WERI-Rb-1 (cell line): Measurements from ENCODE around the gene PPP2R3B.

Experiments
- DNase-seq: peaks from one replicate; pipeline ENCODE4 v3.0.0-alpha.2; 2020
- H3K27ac ChIP-seq: fragments of 250-450 bp; sonication (Bioruptor Pico); 2 replicates; pipeline ENCODE4 v1.5.1; 2020; ENCODE audit warnings: mild to moderate bottlenecking, moderate library complexity
- H3K27me3 ChIP-seq: fragments of 250-450 bp; sonication (Bioruptor Pico); 2 replicates; pipeline ENCODE4 v1.5.1; 2021; ENCODE audit warnings: mild to moderate bottlenecking, low read depth, moderate library complexity; ENCODE audit not compliant: insufficient read depth, severe bottlenecking
- H3K36me3 ChIP-seq: fragments of 250-450 bp; sonication (Bioruptor Pico); 2 replicates; pipeline ENCODE4 v1.5.1; 2020; ENCODE audit warnings: mild to moderate bottlenecking, moderate library complexity
- H3K4me3 ChIP-seq: 2 replicates; pipeline ENCODE4 v1.5.1; 2011; ENCODE audit warnings: low read depth, mild to moderate bottlenecking, control low read depth, low read length
- H3K9me3 ChIP-seq: fragments of 250-450 bp; sonication (Bioruptor Pico); 2 replicates; pipeline ENCODE4 v1.5.1; 2021; ENCODE audit warnings: mild to moderate bottlenecking, moderate library complexity; ENCODE audit not compliant: severe bottlenecking
- TF ChIP-seq, protein P1 (sequence below): IDR thresholded peaks from 2 replicates; pipeline ENCODE4 v1.5.1; 2011; ENCODE audit warnings: low read depth, mild to moderate bottlenecking, control low read depth, inconsistent platforms, low read length

The PPP2R3B gene

DNA sequence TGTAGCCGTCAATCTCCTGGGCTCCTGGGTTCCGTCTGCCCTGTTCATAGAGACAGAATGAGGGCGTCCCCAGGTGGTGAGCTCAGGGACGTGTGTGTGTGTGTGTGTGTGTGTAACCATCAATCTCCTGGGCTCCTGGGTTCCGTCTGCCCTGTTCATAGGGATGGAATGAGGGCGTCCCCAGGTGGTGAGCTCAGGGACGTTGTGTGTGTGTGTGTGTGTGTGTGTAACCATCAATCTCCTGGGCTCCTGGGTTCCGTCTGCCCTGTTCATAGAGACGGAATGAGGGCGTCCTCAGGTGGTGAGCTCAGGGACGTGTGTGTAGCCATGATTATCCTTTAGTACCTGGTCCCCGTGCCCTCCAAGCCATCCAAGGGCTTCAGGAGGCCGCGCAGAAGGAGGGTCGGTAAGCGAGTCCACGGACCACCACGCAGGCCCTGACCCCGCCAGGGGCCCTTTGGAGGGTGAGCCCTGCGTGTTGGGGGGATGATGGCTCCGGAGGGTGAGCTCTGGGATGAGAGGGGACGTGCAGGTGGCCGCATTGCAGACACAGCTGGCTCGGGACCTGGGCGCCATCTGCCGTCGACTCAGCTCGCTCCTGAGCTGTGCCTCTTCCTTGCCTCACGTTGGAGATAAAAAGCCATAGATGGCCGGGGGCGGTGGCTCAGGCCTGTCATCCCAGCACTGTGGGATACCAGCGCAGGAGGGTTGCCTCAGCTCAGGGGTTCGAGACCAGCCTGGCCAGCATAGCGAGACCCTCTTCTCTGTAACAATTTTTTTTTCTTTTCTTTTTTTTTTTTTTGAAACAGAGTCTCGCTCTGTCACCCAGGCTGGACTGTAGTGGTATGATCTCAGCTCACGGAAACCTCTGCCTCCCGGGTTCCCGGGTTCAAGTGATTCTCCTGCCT, 62.7 kb downstream of the PPP2R3B start:
- peak overlapping the region; percentile 40 for H3K27ac ChIP-seq
- DNase-seq = peak; percentile 91
- no peaks in the 10 kb centered on the region for H3K9me3 ChIP-seq
- peak overlapping the region; percentile 34 for H3K4me3 ChIP-seq
- H3K36me3 ChIP-seq = no peaks in the 10 kb centered on the region
- no peaks in the 10 kb centered on the region for H3K27me3 ChIP-seq
- TF ChIP-seq, protein P1, sequence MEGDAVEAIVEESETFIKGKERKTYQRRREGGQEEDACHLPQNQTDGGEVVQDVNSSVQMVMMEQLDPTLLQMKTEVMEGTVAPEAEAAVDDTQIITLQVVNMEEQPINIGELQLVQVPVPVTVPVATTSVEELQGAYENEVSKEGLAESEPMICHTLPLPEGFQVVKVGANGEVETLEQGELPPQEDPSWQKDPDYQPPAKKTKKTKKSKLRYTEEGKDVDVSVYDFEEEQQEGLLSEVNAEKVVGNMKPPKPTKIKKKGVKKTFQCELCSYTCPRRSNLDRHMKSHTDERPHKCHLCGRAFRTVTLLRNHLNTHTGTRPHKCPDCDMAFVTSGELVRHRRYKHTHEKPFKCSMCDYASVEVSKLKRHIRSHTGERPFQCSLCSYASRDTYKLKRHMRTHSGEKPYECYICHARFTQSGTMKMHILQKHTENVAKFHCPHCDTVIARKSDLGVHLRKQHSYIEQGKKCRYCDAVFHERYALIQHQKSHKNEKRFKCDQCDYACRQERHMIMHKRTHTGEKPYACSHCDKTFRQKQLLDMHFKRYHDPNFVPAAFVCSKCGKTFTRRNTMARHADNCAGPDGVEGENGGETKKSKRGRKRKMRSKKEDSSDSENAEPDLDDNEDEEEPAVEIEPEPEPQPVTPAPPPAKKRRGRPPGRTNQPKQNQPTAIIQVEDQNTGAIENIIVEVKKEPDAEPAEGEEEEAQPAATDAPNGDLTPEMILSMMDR = peak; percentile 84

DNA sequence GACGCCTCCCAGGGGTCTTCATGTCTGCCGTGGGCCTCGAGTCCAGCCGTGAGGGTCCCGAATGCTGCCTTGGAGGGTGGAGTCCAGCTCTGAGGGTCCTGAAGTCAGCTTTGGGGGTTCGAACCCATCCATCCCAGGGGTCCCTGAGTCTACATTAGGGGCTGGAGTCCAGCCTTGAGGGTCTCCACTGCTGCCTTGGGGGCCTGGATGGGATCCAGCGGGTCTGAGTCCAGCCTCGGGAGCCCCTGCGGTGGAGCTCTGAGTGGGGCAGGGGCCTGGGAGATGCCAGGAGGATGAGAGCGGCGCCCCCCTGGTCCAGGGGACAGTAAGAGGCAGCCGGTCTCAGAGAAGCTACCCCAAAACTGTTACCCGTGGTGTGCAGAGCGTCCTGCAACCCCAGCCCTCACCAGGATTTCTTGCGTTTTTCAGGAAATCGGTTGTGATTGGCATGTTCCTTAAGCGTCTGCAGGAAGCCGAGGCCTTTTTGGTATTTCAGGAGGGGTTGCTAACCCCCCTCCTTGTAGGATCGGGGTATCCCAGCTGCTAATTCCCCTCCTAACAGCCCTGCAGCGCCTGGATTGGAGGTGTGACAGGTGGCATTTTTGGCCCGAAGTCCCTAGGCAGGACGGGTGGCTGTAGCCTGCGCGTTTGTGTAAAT, 66.5 kb downstream of the PPP2R3B start:
- Histone ChIP-seq H3K27ac (no peak overlapping the region), H3K36me3 (peaks cover 9% of the 10 kb centered on the region), H3K4me3 (peak overlapping the region; percentile 94), H3K27me3 (no peaks in the 10 kb centered on the region), H3K9me3 (no peaks in the 10 kb centered on the region)
- DNase-seq = peak; percentile 13
- TF ChIP-seq, protein P1 = no peak

DNA sequence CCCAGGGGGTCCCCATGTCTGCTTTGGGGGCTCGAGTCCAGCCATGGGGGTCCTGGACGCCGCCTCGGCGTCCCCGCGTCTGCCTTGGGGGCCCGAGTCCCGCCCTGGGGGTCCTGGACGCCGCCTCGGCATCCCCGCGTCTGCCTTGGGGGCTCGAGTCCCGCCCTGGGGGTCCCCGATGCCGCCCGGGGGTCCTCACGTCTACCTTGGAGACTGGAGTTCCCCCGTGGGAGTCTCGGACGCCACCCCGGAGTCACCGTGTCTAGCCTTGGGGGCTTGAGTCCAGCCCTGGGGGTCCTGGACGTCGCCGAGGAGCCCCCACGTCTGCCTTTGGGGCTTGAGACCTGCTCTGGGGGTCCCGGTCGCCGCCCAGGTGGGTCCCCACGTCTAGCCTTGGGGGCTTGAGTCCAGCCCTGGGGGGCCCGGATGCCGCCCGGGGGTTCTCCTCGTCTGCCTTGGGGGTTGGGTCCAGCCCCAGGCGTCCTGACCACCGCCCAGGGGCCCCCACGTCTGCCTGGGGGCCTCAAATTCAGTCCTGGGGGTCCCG, 67.1 kb downstream of the PPP2R3B start:
- Histone ChIP-seq H3K36me3 (peaks cover 15% of the 10 kb centered on the region), H3K27ac (peak overlapping the region; percentile 85), H3K4me3 (peak overlapping the region; percentile 94), H3K9me3 (no peaks in the 10 kb centered on the region), H3K27me3 (no peaks in the 10 kb centered on the region)
- no peak for DNase-seq
- TF ChIP-seq, protein P1 = no peak

DNA sequence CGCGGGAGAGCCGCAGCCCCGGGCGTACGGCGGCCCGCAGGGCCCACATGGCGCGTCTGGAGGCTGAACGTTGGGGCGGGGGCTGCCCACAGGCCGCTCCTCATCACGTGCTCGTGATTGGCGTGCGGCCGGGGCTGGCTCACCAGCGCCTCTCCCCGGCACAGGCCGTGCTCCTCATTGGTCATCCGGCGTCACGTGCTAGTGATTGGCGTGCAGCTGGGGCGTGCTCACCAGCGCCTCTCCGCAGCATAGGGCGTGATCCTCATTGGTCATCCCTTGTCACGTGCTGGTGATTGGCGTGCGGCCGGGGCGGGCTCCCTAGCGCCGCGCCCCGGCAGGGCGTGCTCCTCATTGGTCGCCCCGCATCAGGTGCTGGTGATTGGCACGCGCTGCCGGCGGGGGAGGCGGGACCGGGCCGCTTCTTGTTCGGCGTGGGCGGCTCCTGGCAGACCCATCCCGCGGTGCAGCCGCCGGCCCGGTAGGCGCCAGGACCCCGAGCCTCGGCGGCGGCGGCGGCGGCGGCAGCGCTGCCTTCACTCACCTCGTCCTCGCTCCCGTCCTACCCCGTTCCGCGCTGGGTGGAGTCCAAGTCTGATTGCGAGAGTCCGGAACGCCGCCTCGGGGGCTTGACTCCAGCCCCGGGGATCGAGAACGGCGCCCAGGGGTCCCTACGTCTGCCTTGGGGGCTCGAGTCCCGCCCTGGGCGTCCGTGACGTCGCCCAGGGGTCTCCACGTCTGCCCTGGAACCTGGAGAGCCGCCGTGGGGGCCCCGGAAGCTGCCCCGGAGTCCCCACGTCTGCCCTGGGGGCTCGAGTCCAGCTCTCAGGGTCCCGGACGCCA, 67.7 kb downstream of the PPP2R3B start, which contains the start of gene GTPBP6:
GTPBP6 (minus strand) TSS at position 58 of the 840 bp plus-strand sequence; CDS start at position 49, 9 bp downstream.
- peak; percentile 99 for DNase-seq
- H3K4me3 ChIP-seq = peak within 1 kb of the TSS; percentile 94
- H3K36me3 ChIP-seq = peaks cover 18% of the 10 kb centered on the region
- H3K9me3 ChIP-seq = no peaks in the 10 kb centered on the region
- H3K27ac ChIP-seq = peak within 1 kb of the TSS; percentile 92
- H3K27me3 ChIP-seq = no peaks in the 10 kb centered on the region
- TF ChIP-seq, protein P1 = peak; percentile 47

DNA sequence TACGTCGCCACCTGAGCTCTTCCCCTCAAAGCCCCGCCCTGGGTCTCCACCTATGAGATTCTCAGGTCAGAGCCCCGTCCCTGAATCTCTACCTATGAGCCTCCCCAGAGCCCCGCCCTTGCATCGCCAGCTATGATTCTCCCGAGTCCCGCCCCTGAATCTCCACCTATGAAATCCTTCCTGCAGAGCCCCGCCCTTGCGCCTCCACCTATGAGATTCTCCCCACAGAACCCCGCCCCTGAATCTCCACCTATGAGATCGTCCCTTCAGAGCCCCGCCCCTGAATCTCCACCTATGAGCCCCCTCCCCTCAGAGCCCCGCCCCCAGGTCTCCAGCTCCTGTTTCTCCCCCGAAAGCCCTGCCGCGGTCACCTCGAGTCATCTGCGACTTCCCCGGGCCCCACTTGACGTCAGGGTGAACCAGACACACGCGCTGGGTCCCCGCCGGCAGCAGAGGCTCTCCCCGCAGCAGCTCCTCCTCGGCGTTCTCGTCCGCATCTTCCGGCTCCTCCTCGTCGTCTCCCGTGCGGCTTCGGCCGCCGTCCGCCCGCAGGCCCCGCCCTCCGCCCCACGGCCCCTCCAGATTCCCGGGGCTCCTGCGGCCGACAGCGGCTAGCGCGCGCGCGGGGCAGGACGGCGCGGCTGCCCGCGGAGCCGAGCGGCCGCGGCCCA, 68.5 kb downstream of the PPP2R3B start:
- Histone ChIP-seq H3K4me3 (peak overlapping the region; percentile 79), H3K27me3 (no peaks in the 10 kb centered on the region), H3K27ac (peak overlapping the region; percentile 92), H3K36me3 (peaks cover 25% of the 10 kb centered on the region), H3K9me3 (no peaks in the 10 kb centered on the region)
- TF ChIP-seq, protein P1 = no peak
- peak; percentile 99 for DNase-seq
